SK-N-MC (cell line): ENCODE measurements around the gene TBC1D9B.

Experiments
- EZH2 ChIP-seq: fragments of 200-600 bp; sonication (generic); IDR thresholded peaks from one replicate; pipeline ENCODE4 v1.6.1; 2017; ENCODE audit warnings: antibody characterized with exemption
- FOXP2 ChIP-seq: optimal IDR thresholded peaks from 2 replicates; pipeline ENCODE3; 2011; ENCODE audit warnings: mild to moderate bottlenecking, moderate library complexity; ENCODE audit not compliant: insufficient read depth; ENCODE audit errors: extremely low read length, control extremely low read depth
- POLR2AphosphoS5 ChIP-seq: IDR thresholded peaks from 2 replicates; pipeline ENCODE4 v1.6.1; 2012; ENCODE audit warnings: mild to moderate bottlenecking, low read depth, low read length, borderline replicate concordance

DNA sequence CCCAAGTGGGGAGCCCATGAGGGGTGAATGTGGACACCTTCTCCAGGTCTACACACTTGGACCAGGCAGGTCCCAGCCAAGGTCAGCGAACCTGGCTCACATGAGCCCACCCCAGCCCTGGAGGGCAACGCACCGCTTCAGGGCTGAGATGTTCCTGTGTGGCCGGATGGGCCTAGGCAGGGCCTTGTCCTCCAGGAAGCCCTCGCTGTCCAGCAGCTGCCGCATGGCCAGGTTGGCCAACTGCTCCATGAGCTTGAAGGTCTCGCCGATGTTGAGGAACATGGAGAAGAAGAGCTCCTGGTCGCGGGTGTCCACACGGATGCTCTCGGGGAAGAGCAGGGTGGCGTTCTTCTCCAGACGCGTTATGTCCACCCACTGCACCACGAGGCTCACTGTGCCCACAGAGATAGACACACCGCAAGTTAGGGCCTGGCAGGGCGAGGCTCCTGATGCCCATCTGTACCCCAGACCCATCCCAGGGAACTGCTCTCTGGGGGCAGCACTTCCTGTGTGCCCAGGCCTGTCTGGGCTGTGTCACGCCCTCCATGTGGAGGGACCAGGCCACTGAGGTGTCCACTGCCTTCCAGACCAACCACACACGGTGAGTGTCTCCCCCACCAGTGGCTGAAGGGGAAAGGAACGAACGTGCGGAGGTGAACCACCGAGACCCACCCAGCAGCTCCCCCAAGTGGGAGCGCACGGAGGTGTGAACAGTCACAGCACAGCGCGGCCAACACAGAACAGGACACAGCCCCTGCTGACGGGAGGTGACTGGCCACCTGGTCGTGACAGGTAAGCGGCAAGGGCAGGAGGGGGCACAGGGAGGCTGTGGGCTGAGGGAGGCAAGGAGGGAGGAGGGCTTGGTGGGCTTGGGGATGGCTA is 14.4 kb downstream of the TBC1D9B start:
- TF ChIP-seq POLR2AphosphoS5: no peak
- TF ChIP-seq EZH2: no peak
- no peak for TF ChIP-seq FOXP2
